ENCODE data around the gene CCDC71. TPM values are rescaled to one million over a fixed set of nuclear protein-coding genes. Genes with fewer than 3 reads are reported as not detected.
A peak's percentile ranks its signal among the peaks of the same experiment; 100 is the strongest.

Gene CCDC71
- total RNA-seq, 1 experiment from 2014 or later, result 10.4 TPM

DNA sequence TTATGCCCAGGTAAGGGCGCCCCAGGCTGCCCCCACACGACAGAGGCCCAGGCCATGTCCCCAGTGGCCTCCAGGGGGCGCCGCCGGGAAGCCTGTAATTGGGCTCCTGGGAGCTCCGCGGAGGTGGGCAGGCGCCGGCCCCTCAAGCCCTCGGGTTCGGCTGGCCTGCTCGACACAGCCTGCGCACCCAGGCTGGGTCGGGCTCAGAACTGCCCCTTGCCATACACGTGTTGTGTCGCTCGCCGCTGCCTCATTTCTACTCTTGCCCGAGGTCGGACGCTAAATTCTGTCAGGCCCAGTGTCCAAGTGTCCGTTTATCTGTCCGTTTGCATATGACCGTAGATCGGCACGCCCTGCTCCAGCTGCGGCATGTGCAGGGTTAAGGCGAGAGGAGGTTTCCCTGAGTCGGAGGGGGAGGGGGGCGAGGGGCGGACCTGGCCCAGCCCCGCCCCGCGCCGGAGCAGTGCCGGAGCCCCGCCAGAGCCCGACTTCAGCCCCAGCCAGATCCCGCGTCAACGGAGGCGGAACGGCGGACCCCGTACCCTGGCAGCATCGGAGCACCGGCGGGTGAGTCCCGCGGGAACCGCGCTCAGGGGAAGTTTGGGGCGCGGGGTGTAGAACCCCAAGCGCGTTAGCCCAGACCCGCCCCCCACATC is 5.1 kb upstream of the CCDC71 start, which contains the start of gene KLHDC8B:
Gene KLHDC8B (plus strand): TSS at position 480 of the 656 bp plus-strand sequence. CDS start 1,172 bp downstream, outside the sequence.
- peak; percentile 51 for DNase-seq (ENCODE audit: extremely low read depth, low read depth)

DNA sequence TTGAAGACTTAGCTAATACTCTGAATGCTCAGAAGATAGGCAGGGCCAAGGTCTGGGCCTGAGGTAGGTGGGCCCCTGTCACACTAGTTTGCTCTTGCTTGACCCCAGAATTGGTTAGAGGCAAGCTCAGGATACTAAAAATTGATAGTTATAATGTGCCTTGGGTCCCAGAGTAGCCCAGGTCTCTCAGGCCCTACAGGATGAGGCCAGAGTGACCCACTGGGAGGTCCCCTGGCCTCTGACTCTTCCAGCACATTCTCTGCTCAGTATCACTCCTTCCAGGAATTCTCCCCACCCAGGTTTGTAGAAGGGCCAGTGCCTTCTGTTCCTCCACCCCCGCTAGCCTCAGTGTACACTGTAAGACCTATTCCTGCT is 4.6 kb upstream of the CCDC71 start:
- DNase-seq (ENCODE audit: extremely low read depth, low read depth), result no peak

DNA sequence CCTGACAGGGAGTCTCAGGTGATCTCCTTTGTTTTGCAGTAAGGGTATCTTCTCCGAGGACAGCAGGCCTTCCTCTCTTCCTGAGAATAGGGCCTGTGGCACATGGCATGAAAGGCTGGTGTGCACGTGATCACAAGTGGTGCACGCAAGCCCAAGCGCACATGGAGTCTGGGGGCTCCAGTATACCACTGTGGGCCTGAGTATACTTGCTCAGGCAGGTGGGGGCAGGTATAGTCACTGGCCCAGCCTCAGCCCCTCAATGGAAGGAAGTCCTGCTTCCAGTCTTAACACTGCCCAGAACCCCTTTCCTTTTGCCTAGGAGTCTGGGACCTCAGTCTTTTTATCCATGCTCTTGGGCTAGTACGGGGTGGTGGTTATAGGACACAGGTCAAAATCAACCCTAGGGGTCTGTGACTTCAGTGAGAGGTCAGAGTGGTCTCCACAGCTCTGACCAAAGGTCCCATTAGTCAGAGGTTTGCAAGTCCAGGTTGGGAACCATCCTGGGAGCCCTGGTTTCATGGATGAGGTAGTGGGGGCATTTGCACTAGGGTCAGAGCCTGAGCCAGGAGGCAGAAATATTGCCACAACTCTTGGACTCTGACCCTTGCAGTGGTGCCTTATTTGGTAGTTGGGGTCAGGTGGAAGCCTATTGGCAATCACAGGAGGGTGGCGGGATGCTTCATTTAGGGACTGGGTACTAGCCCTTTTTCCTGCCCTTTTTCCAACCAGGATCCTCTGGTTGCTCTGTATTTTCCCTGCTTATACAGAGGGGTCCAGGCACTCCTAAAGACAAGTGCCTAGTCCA is 823 bp upstream of the CCDC71 start:
- no peak for DNase-seq (ENCODE audit: extremely low read depth, low read depth)

DNA sequence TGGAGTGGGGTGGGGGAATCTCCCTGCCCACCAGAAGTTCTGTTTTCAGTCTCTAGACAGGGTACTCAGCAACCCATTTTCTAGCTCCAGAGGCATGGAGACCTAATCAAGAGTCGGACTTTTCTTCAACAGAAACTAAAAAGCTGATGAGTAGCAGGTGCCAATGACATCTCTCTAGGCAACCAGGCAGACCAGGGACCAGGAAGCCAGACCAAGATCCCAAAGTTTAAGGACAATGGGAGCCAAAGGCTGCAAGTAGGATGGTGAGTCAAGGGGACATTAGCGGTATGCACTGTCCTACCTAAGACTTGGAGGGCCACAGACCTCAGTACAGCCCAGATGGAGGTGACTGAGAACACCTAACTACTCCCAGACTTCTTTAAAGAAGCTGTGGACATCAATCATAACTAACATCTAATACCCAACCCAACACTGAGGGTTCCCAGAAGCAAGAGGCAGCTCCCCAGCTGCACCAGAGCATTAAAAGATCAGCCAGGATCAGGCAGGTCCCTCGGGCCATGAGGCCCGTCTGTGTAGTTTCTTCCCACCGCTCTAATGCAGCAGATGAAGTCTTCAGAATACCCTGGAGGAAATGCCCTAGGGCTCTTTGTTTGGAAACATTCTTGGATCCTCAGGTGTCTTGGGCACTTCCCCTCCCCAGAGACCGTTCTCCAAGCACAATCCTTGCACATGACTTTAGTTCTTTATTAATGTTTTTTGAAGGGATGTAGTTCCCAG is 979 bp downstream of the CCDC71 start:
- DNase-seq (ENCODE audit: extremely low read depth, low read depth), result no peak

DNA sequence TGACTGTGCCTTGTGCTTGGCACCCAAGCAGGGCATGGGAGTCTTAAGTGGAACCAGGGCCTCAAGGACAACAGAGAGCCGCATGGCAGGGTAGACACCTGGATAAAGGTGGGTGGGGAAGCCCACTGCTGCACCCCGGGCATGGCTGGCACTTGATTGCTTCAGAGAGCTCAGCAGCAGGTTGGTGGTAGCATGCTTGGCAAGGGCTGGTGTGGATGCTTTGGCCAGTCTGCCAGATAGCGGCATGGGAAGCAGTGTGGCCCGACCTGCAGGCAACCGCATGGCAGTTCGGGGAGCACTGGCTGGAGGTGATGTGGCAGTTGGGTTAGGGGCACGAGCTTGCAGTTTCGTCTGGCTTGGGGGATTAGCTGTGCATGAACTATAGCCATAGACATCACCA is 2.5 kb downstream of the CCDC71 start:
- DNase-seq (ENCODE audit: extremely low read depth, low read depth), result no peak

DNA sequence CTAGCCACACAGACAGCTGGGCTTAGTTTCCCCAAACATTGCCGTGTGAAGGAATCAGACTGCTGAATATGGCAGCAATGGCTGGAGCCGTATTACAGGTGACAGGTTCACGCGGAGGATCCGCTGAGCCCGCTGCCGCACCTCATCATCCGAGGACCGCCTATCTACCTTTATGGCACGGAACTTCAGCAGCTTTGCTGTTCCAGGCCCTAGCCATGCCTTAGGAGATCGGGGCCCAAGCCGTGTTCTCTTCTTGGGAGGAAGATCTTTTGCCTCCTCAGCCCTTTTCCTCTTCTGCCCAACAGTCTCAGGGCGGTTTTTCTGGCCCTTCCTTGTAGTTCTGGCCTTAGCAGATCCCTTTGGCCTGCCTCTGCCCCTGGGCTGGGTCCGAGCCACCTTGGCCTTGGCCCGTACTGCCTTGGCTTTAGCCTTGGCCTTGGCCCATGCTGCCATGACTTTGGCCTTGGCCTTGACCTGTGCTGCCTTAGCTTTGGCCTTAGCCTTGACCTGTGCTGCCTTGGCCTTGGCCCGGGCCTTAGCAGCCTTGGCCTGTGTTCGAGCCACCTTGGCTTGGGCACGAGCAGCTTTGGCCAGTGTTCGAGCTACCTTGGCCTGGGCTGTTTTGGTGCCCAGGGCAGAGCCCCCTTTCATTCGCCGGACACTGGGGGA is 3.2 kb downstream of the CCDC71 start:
- DNase-seq (ENCODE audit: extremely low read depth, low read depth), result no peak

DNA sequence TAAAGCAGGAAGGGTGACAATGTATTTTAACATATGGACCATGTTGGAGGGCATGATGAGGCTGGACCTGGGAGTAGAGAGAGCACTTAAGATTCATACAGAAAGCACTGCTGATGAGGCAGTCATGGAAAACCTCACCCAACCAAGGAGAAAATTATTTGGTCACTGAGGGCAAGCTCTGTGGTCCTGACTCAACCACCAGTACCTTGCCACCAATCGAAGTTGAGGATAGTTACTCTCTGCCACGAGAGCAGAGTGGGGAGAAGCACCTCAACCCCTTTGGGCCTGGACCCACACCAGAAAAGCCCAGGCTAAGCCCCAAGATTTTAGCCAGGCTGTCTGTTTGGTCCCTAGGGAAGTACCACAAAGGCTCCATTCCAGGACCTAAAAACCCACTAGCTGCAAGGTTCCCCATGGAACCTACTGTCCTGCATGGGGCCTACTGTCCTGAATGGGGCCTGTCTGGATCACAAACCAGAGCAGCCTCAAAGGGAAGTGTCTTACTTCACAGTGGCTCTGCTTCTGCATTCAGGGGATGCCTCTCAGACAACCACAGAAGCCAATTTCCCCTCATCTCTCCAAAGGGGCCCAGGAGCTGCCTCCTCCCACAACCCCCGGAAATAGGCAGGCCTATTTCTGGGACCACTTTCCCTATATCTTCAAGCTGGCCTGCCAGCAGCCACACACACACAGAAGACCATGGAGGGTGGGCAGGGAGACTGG is 4.2 kb downstream of the CCDC71 start:
- DNase-seq (ENCODE audit: extremely low read depth, low read depth), result no peak

DNA sequence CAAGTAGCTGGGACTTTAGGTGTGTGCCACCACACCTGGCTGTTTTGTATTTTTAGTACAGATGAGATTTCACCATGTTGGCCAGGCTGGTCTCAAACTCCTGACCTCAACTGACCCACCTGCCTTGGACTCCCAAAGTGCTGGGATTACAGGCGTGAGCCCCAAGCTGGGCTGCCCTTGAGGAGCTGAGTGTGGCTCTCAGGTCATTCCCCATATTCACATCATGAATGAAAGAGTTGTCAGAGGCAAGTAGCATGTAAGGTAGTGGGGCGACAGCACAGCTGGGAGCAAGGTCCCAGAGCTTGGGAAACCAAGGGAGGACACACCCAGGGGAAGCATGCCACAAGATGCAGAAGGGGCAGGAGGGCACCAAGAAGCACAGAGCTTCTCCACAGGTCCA is 4.9 kb downstream of the CCDC71 start:
- no peak for DNase-seq (ENCODE audit: extremely low read depth, low read depth)

DNA sequence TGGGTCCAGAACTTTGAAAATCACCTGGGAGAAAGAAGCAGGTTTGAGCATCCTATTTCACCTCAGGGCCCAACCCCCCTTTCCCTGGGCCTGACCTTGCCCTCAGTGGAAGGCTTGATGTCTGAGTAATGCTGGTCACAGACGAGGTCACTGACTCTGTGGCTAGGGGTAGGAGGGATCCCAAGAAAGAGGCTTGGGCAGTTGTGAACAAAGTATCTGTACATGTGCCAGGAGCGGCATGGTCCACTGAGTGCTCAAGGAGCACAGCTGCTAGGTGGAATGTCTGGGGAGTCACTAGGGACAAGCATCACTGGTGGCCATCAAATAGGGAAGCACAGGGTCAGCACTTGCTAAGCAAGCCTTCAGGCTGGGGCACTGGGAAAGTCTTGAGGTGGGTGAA is 7.3 kb downstream of the CCDC71 start:
- no peak for DNase-seq (ENCODE audit: extremely low read depth, low read depth)

DNA sequence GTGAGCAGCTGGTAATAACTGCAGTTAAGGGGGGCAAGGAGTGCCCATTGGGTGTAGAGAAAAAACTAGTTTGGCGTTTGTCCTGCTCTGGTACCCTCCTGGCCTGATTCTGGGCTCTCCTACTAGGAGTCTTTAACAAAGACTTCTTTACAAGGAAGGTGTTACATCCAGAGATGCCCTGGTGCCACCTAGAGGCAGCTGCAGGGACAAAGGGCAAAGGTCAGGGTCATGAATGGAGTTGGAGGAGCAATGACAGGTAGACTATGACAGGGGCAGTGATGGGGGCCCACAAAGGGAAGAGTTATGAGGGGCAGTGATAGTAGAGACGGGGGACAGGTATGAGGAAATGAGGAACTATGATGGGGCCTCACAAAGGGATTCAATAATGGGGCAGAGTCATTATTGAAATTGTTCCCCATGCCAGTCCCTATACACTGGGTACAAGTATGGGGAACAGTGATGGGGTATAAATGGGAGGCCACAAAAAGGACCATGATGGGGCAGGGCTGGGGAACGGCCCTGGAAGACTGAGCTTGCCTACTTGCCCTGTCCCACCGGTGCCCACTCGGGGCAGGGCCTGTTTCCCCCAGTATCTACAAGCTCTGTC is 7.9 kb downstream of the CCDC71 start:
- DNase-seq (ENCODE audit: extremely low read depth, low read depth), result peak; percentile 37

DNA sequence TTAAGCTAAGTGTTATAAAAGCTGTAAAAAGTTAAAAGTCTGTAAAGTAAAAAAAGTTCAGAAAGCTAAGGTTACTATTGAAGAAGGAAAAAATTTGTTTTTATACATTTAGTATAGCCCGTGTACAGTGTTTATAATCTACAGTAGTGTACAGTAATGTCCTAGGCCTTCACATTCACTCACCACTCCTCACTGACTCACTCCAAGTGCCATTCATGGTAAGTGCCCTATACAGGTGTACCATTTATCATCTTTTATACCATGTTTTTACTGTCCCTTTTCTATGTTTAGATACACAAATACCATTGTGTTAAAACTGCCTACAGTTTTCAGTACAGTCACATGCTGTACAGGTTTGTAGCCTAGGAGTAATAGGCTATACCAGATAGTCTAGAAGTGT is 8.8 kb downstream of the CCDC71 start:
- no peak for DNase-seq (ENCODE audit: extremely low read depth, low read depth)

DNA sequence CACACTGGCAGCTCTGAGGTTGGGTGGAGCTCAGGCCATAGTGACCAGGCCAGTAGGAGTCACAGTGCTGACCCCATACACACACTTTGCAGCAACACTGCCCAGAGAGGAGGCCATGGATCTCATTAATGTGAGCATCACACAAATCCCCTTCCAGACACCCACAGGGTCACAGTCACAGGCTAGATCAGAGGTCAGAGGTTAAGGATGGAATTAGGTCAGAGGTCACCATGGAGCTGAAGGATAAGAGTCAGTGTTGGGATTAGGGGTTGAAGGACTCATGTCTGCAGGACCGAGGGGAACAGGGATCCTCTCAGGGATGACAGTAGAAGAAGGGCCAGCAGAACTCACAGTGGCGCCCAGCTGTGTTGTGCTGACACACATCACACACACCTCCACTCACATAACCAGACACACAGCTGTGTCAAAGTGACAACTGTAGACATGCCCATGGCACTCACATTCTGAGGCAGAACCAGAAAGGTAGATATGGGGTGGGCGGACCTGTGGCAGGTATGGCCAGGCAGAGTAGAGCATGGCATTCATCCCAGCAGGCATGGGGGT is 12.7 kb downstream of the CCDC71 start:
- DNase-seq (ENCODE audit: extremely low read depth, low read depth), result no peak

DNA sequence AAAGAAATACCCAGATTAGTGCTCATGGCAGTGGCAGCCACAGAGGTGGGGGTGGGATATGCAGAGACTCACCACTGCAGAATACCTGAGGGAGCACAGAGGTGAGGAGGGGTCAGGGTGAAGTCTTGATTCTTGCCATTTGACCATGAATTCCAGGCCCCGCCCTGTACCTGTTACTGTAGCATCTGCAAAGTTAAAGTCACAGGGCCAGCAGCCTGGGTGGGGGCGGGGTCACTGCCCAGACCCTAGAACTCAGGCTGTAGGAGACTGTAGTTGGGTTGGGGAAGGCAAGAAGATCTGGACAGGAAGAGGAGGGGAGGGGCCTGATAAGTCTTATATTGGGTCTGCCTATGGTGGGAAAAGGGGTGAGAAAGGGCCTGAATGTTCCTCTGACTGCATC is 14.5 kb downstream of the CCDC71 start:
- no peak for DNase-seq (ENCODE audit: extremely low read depth, low read depth)

DNA sequence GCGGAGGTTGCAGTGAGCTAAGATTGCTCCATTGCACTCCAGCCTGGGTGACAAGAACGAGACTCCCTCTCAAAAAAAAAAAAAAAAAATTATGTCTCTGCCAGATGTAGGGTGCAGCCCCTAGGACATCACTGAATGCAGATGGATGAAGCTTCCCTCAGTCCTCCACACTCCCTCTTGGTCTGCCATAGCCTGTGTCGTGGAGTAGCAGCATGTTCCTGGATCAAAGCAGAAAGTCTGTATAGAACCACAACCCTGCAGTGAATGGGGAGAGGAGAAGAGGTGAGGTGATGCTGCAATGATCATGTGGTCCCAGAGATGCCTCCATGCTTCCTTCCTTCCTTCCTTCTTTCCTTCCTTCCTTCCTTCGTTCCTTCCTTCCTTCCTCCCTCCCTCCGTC is 18.0 kb downstream of the CCDC71 start:
- no peak for DNase-seq (ENCODE audit: extremely low read depth, low read depth)

DNA sequence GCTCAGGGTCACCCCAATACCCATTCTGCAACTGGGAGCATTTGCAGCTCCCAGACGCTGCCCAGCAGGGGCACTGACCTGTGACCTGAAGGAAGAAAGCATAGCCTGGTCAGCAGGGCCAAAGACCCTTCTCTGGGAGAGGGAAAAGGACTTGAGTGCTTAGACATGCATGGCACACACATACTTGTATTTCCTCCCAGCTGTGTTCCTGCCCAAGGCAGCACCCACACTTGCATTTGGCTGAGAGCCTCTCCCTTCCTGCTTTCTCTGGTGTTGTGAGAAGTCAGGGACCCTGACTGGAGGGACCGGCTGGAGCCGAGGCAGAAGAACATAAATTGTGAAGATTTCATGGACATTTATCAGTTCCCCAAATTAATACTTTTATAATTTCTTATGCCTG is 26.1 kb downstream of the CCDC71 start:
- no peak for DNase-seq (ENCODE audit: extremely low read depth, low read depth)

DNA sequence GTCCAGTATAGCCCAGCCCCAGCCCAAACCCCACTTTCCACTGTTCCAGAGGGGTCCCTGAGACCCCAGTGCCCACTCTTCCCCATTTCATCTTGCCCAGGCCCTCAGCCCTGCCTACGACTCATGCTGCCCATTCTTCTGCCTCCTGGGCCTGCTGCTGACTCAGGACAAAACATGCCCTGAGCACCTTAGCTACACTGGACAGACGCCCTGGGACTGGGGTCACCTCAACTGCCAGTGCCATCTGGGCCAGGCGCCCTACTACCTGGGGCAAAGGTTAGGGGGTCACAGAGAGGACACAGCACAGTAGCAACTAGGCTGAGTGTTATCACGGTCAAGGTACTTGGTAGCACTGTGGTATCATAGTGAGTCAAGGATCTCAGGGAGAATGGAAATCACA is 30.6 kb downstream of the CCDC71 start:
- DNase-seq (ENCODE audit: extremely low read depth, low read depth), result no peak

DNA sequence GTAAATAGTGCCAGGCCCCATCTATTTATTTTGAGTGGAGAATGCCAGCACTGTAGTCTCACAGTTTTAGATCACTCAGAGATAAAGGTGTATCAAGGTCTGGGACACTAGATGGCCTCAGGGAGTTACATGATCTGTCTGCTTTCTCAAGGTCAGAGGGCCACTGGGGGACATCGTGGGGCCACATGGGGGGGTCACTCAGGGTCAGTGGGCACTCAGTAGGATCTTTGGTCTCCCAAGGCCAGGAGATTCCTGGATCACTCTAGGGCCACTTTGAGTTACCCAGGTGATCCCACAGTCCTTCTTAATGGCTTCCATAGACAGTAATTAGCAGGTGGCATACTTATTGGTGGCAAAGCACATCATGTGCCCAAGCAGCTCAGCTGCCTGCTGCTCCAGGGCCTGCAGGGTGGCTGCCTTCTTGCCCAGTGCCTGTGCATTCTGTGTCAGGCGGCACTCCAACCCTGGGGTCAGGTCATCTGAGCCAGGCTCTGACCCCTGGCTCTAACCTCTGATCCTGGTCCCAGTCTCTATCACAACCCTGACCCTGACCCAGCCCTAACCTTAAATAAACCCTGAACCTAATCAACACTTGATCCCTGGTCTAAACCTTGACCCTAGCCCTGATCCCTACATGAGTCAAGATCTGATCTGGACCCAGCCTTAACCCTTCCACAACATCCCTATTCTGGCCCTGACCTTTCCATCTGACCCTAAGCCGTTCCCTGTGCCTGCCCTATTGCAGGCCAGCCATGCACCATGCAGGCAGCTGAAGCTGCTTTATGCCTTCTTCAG is 31.5 kb downstream of the CCDC71 start:
- no peak for DNase-seq (ENCODE audit: extremely low read depth, low read depth)

DNA sequence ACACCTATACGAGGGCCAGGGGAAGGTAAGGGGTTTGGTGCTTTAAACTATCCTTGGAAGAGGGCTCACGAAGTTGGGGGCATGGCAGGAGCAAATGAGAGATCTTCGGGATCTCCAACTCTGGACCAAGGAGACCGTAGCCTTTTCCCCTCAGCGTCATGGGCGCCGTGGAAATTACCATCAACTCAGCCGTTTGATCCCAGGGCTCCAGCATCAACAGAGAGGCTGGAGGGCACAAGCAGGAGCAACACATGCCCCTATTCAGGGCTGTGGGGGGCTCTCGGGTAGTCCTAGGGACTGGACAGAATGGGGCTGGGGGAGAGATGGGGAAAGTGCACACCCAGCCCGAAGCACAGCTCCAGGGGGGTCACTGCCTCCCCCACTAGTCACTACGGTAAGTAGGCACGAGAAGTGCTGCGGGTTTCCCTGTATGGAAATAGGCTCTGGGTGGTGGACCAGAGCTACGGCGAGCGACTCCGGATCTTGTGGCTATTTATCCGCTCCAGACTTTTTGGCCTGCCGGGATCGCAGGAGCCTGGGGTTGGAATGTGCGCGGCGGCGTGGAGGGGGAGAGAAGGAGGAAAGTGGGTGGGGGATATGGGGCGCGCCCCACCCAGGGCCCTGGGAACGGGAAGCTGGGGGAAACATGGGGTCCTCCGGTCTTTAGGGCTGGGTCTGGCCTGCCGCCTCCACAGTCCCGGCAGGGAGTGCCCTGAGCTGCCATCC is 32.7 kb downstream of the CCDC71 start:
- peak; percentile 72 for DNase-seq (ENCODE audit: extremely low read depth, low read depth)
